Stimulated activated effector memory CD8-positive, alpha-beta T cell treated with anti-CD3 and anti-CD28 coated beads, Interleukin-12 subunit alpha, Interleukin-12 subunit beta, amount 100 ng/mL, for 72 hours (primary cell): ENCODE results near the gene SPATA31A3.
"Not testable (repeated sequence)": the region's sequence is repeated elsewhere in the genome, so short reads cannot be mapped to it uniquely, and the experiment has no call there.

Experiments
- ATAC-seq: fragments of 150-1000 bp; cut with Tn5 transposase; 2 replicates; pipeline ENCODE4 v1.10.0; 2021
- DNase-seq, 2 donors: peaks; one replicate each; pipeline ENCODE4 v3.0.0; 2021 to 2022; ENCODE audit warnings: low spot score in 2 of 2
- H3K27ac Mint-ChIP-seq: one replicate; pipeline ENCODE4 v1.8.0; 2022; ENCODE audit warnings: mild to moderate bottlenecking, mixed read lengths
- H3K36me3 Mint-ChIP-seq: one replicate; pipeline ENCODE4 v1.8.0; 2022; ENCODE audit warnings: mild to moderate bottlenecking, mixed read lengths
- H3K4me1 Mint-ChIP-seq: one replicate; pipeline ENCODE4 v1.8.0; 2022; ENCODE audit warnings: mixed read lengths
- H3K4me3 Mint-ChIP-seq: one replicate; pipeline ENCODE4 v1.8.0; 2022; ENCODE audit warnings: mild to moderate bottlenecking, mixed read lengths
- H3K9me3 Mint-ChIP-seq: one replicate; pipeline ENCODE4 v1.8.0; 2022; ENCODE audit warnings: mixed read lengths

The SPATA31A3 gene

GRCh38 chr9:66992450-66992849 lies at the start of gene SPATA31A3:
SPATA31A3 (minus strand) TSS chr9:66992550; CDS start chr9:66992521, 29 bp downstream.
- H3K27ac Mint-ChIP-seq, H3K4me3 Mint-ChIP-seq, H3K9me3 Mint-ChIP-seq, H3K36me3 Mint-ChIP-seq, ATAC-seq, H3K4me1 Mint-ChIP-seq, DNase-seq: not testable (repeated sequence)

DNA sequence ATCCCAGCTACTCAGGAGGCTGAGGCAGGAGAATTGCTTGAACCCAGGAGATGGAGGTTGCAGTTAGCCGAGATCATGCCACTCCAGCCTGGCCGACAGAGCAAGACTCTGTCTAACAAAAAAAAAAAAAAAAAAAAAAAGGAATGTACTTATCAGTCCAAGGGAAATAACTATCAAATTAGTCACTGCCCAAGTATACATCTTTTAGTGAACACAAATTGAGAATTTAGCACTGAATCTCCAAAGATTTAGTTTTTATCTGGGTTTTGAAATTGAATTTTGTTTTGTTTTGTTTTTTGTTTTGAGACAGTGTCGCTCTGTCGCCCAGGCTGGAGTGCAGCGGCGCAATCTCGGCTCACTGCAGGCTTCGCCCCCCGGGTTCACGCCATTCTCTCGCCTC lies 39.8 kb downstream of the SPATA31A3 start:
- H3K4me1 Mint-ChIP-seq, H3K4me3 Mint-ChIP-seq, H3K27ac Mint-ChIP-seq, DNase-seq, H3K9me3 Mint-ChIP-seq, H3K36me3 Mint-ChIP-seq, ATAC-seq: not testable (repeated sequence)

GRCh38 chr9:66942400-66943155 lies 49.8 kb downstream of the SPATA31A3 start:
- H3K4me3 Mint-ChIP-seq, H3K9me3 Mint-ChIP-seq, ATAC-seq, H3K36me3 Mint-ChIP-seq, H3K4me1 Mint-ChIP-seq, H3K27ac Mint-ChIP-seq, DNase-seq: not testable (repeated sequence)

GRCh38 chr9:66939878-66940830 lies 52.2 kb downstream of the SPATA31A3 start:
- ATAC-seq, H3K4me1 Mint-ChIP-seq, H3K9me3 Mint-ChIP-seq, H3K36me3 Mint-ChIP-seq, H3K4me3 Mint-ChIP-seq, DNase-seq, H3K27ac Mint-ChIP-seq: not testable (repeated sequence)

- not testable (repeated sequence) for H3K36me3 Mint-ChIP-seq, ATAC-seq, H3K4me3 Mint-ChIP-seq, DNase-seq, H3K27ac Mint-ChIP-seq, H3K9me3 Mint-ChIP-seq, H3K4me1 Mint-ChIP-seq
These were observed 54.0 kb downstream of the SPATA31A3 start for GRCh38 chr9:66938322-66938721.

DNA sequence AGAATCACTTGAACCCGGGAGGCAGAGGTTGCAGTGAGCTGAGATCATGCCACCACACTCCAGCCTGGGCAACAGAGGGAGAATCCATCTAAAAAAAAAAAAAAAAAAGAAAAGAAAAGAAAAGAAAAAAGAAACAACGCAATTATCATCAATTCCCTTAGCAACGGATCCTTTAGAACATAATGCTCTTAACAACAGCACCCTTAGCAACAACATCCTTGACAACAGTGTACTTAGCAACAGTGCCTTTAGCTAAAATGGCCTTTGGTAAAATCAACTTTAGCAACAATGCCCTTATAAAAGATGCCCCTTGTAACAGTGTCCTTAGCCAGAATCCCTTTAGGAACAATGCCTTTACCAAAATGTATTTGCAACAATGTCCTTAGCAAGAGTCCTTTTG lies 54.7 kb downstream of the SPATA31A3 start:
- not testable (repeated sequence) for DNase-seq, ATAC-seq, H3K4me3 Mint-ChIP-seq, H3K27ac Mint-ChIP-seq, H3K36me3 Mint-ChIP-seq, H3K9me3 Mint-ChIP-seq, H3K4me1 Mint-ChIP-seq
